Stimulated activated CD8-positive, alpha-beta memory T cell treated with anti-CD3 and anti-CD28 coated beads, Interleukin-12 subunit alpha, Interleukin-12 subunit beta, amount 100 ng/mL, for 24 hours (primary cell): Measurements from ENCODE around the gene KPNB1.

Experiments used
- DNase-seq: peaks from one replicate; pipeline ENCODE4 v3.0.0-alpha.2; 2020; ENCODE audit errors: extremely low read depth

Gene KPNB1

GRCh38 chr17:47696717-47697642 is 47.3 kb downstream of the KPNB1 start:
- no peak for DNase-seq

- DNase-seq, result no peak
These were observed 48.4 kb downstream of the KPNB1 start for GRCh38 chr17:47697906-47698711.

- no peak for DNase-seq
These were observed 49.2 kb downstream of the KPNB1 start for GRCh38 chr17:47698749-47699535.

- DNase-seq, result no peak
These were observed 49.8 kb downstream of the KPNB1 start for GRCh38 chr17:47699536-47699840.

GRCh38 chr17:47700471-47701449 is 51.0 kb downstream of the KPNB1 start:
- DNase-seq, result no peak

- DNase-seq, result no peak
These were observed 51.9 kb downstream of the KPNB1 start for GRCh38 chr17:47701608-47702007.

GRCh38 chr17:47702391-47702995 is 52.8 kb downstream of the KPNB1 start:
- no peak for DNase-seq

- DNase-seq, result no peak
These were observed 53.5 kb downstream of the KPNB1 start for GRCh38 chr17:47703191-47703591.

GRCh38 chr17:47703671-47704070 is 54.0 kb downstream of the KPNB1 start:
- no peak for DNase-seq

- DNase-seq, result no peak
These were observed 54.4 kb downstream of the KPNB1 start for GRCh38 chr17:47704116-47704515.

- no peak for DNase-seq
These were observed 55.0 kb downstream of the KPNB1 start for GRCh38 chr17:47704736-47705135.

- DNase-seq, result no peak
These were observed 56.1 kb downstream of the KPNB1 start for GRCh38 chr17:47705536-47706530.

GRCh38 chr17:47707056-47707804 is 57.5 kb downstream of the KPNB1 start:
- no peak for DNase-seq

- no peak for DNase-seq
These were observed 58.2 kb downstream of the KPNB1 start for GRCh38 chr17:47707884-47708283.

- DNase-seq, result no peak
These were observed 58.7 kb downstream of the KPNB1 start for GRCh38 chr17:47708312-47708863.

GRCh38 chr17:47708864-47709541 is 59.3 kb downstream of the KPNB1 start:
- no peak for DNase-seq

- DNase-seq, result no peak
These were observed 59.9 kb downstream of the KPNB1 start for GRCh38 chr17:47709594-47709993.
